ENCODE measurements around the gene MARS2.

GRCh38 chr2:197704434-197705120 is 592 bp upstream of the MARS2 start:
- TF ChIP-seq CTCF (IDR thresholded peaks at IDR 0.05; ENCODE audit: insufficient read depth, low read length, poor library complexity, severe bottlenecking) (no peak), EZH2phosphoT487 (conservative IDR thresholded peaks at IDR 0.05; ENCODE audit: low read length) (no peak)
